MM.1S (cell line): ENCODE data around the gene MAP3K3.

Source experiments
- DNase-seq: peaks from one replicate; pipeline ENCODE4 v3.0.0-alpha.2; 2015
- H2AFZ ChIP-seq: fragments of 300-600 bp; sonication (generic); 2 replicates; pipeline ENCODE4 v1.6.0; 2016; ENCODE audit warnings: antibody characterized with exemption, low read length
- H3F3A ChIP-seq: fragments of 300-600 bp; sonication (generic); 2 replicates; pipeline ENCODE4 v1.6.1; 2016; ENCODE audit warnings: mild to moderate bottlenecking, antibody characterized with exemption, low read length, moderate library complexity, mixed read lengths; ENCODE audit not compliant: insufficient read depth
- H3K27ac ChIP-seq: fragments of 300-600 bp; sonication (generic); 2 replicates; pipeline ENCODE4 v1.5.1; 2016; ENCODE audit warnings: mild to moderate bottlenecking, low read length
- H3K27me3 ChIP-seq: fragments of 300-600 bp; sonication (generic); replicated peaks from 2 replicates; pipeline ENCODE4 v1.6.0; 2016; ENCODE audit warnings: low read length; ENCODE audit not compliant: insufficient read depth
- H3K36me3 ChIP-seq: fragments of 300-600 bp; sonication (generic); replicated peaks from 2 replicates; pipeline ENCODE4 v1.6.1; 2016; ENCODE audit warnings: mild to moderate bottlenecking, low read length, mixed read lengths; ENCODE audit not compliant: insufficient read depth
- H3K4me1 ChIP-seq: fragments of 300-600 bp; sonication (generic); 2 replicates; pipeline ENCODE4 v1.6.1; 2016; ENCODE audit warnings: low read length, mixed read lengths
- H3K4me2 ChIP-seq: fragments of 300-600 bp; sonication (generic); 2 replicates; pipeline ENCODE4 v1.6.0; 2016; ENCODE audit warnings: low read depth, low read length
- H3K4me3 ChIP-seq: fragments of 300-600 bp; sonication (generic); 2 replicates; pipeline ENCODE4 v1.5.1; 2016; ENCODE audit warnings: low read length, mixed read lengths
- H3K79me2 ChIP-seq: fragments of 300-600 bp; sonication (generic); 2 replicates; pipeline ENCODE4 v1.6.1; 2016; ENCODE audit warnings: mixed run types, low read length, mixed read lengths
- H3K9ac ChIP-seq: fragments of 300-600 bp; sonication (generic); 2 replicates; pipeline ENCODE4 v1.6.1; 2016; ENCODE audit warnings: low read length, mixed read lengths
- H3K9me2 ChIP-seq: fragments of 300-600 bp; sonication (generic); replicated peaks from 2 replicates; pipeline ENCODE4 v1.6.1; 2016; ENCODE audit warnings: mild to moderate bottlenecking, low read length, mixed read lengths; ENCODE audit not compliant: insufficient read depth
- H3K9me3 ChIP-seq: fragments of 300-600 bp; sonication (generic); replicated peaks from 2 replicates; pipeline ENCODE4 v1.6.1; 2016; ENCODE audit warnings: mild to moderate bottlenecking, low read length, mixed read lengths; ENCODE audit not compliant: insufficient read depth
- H4K20me1 ChIP-seq: fragments of 300-600 bp; sonication (generic); 2 replicates; pipeline ENCODE4 v1.6.1; 2016; ENCODE audit warnings: mild to moderate bottlenecking, low read length, moderate library complexity, mixed read lengths; ENCODE audit not compliant: insufficient read depth
- CTCF ChIP-seq: fragments of 300-600 bp; sonication (generic); IDR thresholded peaks from 2 replicates; pipeline ENCODE4 v1.5.1; 2016; ENCODE audit warnings: antibody characterized with exemption, low read length, mixed read lengths
- EZH2 ChIP-seq: fragments of 300-600 bp; sonication (generic); optimal IDR thresholded peaks from 2 replicates; pipeline ENCODE3; 2017; ENCODE audit warnings: low read depth, mild to moderate bottlenecking, antibody characterized with exemption, low read length, mixed read lengths
- EZH2phosphoT487 ChIP-seq: fragments of 300-600 bp; sonication (generic); IDR thresholded peaks from 2 replicates; pipeline ENCODE4 v1.6.1; 2018; ENCODE audit warnings: antibody characterized with exemption, low read length

The MAP3K3 gene

GRCh38 chr17:63645775-63646487, 23.7 kb downstream of the MAP3K3 start:
- TF ChIP-seq CTCF (no peak), EZH2 (no peak), EZH2phosphoT487 (no peak)
- peak overlapping the region; percentile 7; the same call in 1 of the 2 replicates for H3K4me2 ChIP-seq
- no peaks in the 10 kb centered on the region for H3K79me2 ChIP-seq
- H3K4me3 ChIP-seq = no peak overlapping the region
- no peaks in the 10 kb centered on the region for H3K36me3 ChIP-seq
- H3K27ac ChIP-seq = peak overlapping the region; percentile 12; the same call in 1 of the 2 replicates
- no peaks in the 10 kb centered on the region for H3K9me2 ChIP-seq
- no peak for DNase-seq
- no peak overlapping the region for H3K9ac ChIP-seq
- H3K4me1 ChIP-seq = peaks cover 22% of the 10 kb centered on the region
- H2AFZ ChIP-seq = no peak overlapping the region
- peaks cover 3% of the 10 kb centered on the region; the same call in 1 of the 2 replicates for H3F3A ChIP-seq
- H3K27me3 ChIP-seq = no peaks in the 10 kb centered on the region
- 0 out of 2 replicates have a peak, but pooled peaks cover 3% of the 10 kb centered on the region for H4K20me1 ChIP-seq
- H3K9me3 ChIP-seq = no peaks in the 10 kb centered on the region

- no peak overlapping the region for H2AFZ ChIP-seq
- no peaks in the 10 kb centered on the region for H3K79me2 ChIP-seq
- DNase-seq = peak; percentile 26
- H3K9ac ChIP-seq = no peak overlapping the region
- H3K36me3 ChIP-seq = no peaks in the 10 kb centered on the region
- H3K4me2 ChIP-seq = peak overlapping the region; percentile 7; the same call in 1 of the 2 replicates
- 0 out of 2 replicates have a peak, but pooled peaks cover 3% of the 10 kb centered on the region for H4K20me1 ChIP-seq
- TF ChIP-seq EZH2phosphoT487 = no peak
- no peak for TF ChIP-seq EZH2
- TF ChIP-seq CTCF = no peak
- H3K4me1 ChIP-seq = peaks cover 22% of the 10 kb centered on the region
- no peaks in the 10 kb centered on the region for H3K9me2 ChIP-seq
- peak overlapping the region; percentile 12; the same call in 1 of the 2 replicates for H3K27ac ChIP-seq
- H3K27me3 ChIP-seq = no peaks in the 10 kb centered on the region
- no peaks in the 10 kb centered on the region for H3K9me3 ChIP-seq
- no peak overlapping the region for H3K4me3 ChIP-seq
- H3F3A ChIP-seq = peaks cover 3% of the 10 kb centered on the region; the same call in 1 of the 2 replicates
Observed at GRCh38 chr17:63646488-63646806, 24.2 kb downstream of the MAP3K3 start.

GRCh38 chr17:63647065-63647725, 25.0 kb downstream of the MAP3K3 start:
- Histone ChIP-seq H2AFZ (no peak overlapping the region), H3K9ac (no peak overlapping the region), H3K4me2 (no peak overlapping the region), H3K9me2 (no peaks in the 10 kb centered on the region), H3K27ac (no peak overlapping the region), H3K79me2 (no peaks in the 10 kb centered on the region), H3K36me3 (no peaks in the 10 kb centered on the region), H3F3A (peaks cover 3% of the 10 kb centered on the region; the same call in 1 of the 2 replicates), H3K4me1 (peaks cover 22% of the 10 kb centered on the region), H3K4me3 (no peak overlapping the region), H3K27me3 (no peaks in the 10 kb centered on the region), H4K20me1 (0 out of 2 replicates have a peak, but pooled peaks cover 3% of the 10 kb centered on the region), H3K9me3 (no peaks in the 10 kb centered on the region)
- no peak for DNase-seq
- TF ChIP-seq EZH2phosphoT487 (no peak), EZH2 (no peak), CTCF (no peak)
